GM21515 (cell line): ENCODE results near the gene PPARA.
"Not testable (repeated sequence)": the region's sequence is repeated elsewhere in the genome, so short reads cannot be mapped to it uniquely, and the experiment has no call there.

ENCODE experiments used
- ATAC-seq: cut with Tn5 transposase; IDR thresholded peaks from one replicate; pipeline ENCODE4 v1.9.1; 2021; ENCODE audit not compliant: unreplicated experiment

PPARA gene

DNA sequence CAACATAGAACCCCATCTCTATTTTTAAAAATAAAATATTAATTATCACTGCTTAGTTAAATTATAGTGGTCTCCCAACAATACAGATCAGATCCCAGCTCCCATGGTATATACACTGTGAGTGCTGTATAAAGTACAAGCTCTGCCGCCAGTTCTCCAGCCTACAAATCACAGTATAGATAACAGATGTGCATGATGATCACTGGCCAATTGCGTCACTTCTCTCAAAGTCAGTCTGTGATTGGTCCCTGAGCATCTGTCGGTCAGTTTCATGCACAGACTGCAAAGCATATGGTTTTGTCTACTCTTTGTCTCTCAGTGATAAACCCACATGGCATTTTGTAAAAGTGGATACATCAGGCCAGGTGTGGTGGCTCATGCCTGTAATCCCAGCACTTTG is 15.7 kb downstream of the PPARA start:
- ATAC-seq, result no peak

DNA sequence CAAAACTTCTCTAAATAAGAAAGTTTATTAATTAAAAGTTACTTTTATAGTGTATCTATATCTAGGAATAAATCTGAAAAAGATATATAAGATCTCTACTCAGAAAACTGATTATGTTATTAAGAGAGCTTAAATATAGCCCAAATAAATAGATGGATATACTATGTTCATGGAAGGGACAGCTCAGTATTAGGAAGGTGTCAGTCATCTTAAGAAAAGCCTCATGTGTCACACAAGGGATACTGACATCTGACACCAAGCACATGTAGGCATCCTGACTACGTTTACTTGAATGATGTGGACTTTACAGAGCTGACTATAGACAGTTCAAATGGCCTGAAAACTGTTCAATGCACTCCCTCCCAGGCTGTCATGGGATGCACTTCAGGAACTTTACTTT is 19.3 kb downstream of the PPARA start:
- ATAC-seq, result no peak

DNA sequence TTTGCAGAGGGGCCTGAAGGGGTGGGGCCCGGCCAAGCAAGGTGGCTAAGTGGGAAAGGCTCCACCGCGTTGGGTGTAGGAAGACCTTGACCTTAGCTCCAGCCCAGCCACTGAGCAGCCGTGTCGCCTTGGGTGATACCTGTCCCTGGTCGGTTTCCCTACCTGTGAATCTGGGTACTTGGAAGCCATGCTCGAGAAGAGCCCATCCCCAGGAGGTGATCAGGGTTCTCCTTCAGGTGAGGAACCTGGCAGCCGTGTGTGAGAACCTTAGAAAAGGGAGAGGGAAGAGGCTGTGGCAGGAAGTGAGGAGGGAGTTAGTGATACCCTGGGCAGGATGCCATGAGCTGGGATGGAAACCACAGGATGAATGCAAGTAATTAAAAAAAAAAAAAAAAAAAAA is 21.6 kb downstream of the PPARA start:
- ATAC-seq, result no peak

DNA sequence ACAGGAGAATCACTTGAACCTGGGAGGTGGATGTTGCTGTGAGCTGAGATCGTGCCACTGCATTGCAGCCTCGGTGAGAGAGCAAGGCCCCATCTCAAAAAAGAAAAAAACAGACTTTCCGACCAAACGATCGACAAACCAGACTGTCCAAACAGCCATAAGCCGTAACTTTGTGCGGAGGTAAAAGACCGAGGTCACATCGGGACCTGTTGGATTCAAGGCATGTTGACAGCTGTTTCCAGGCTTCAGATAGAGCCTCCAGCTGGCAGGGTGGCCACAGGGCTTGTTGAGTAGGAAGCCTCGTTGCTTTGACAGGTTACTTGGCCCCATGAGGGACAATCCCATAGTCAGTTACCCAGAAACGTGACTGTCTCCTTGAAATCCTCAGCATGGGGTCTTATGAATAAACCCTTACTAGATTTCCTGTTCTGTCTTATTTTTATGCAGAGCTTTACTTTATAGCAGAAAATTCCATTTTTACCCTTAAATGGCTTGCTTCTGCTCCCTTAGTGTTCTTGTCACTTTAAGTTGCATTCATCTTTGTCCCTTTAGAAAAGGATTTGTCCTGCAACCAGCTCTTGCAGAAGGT is 22.3 kb downstream of the PPARA start:
- ATAC-seq, result no peak

DNA sequence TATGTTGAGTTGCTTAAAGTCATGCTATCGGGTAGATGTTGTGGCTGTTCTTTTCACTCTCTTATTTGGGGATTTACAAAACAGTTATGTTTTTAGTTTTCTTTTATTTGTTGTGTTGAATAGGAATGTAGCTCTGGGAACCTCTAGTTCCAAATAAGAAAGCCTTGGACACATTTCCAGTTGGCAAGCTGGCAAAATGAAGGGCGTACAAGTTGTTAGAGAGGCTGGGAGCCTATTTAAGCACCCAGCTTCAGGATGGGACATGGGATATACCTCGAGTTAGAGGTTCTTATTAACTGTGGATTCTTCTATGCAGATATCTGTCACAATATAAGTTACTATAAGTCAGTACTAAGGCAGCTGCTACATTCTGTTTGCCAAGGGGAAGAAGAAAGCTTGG is 22.8 kb downstream of the PPARA start:
- no peak for ATAC-seq

DNA sequence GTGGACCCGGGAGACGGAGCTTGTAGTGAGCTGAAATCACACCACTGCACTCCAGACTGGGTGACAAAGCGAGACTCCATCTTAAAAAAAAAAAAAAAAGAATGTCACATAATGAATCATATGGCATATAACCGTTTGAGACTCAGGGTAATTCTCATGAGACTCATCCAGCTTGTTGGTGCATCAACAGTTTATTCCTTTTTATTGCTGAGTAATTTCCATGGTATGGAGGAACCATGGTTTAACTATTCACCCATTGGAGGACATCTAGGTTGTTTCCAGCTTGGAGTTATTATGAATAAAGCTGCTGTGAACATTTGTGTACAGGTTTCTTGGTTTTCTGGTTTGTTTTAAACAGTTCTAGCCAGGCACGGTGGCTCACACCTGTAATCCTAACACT is 25.3 kb downstream of the PPARA start:
- ATAC-seq, result no peak

DNA sequence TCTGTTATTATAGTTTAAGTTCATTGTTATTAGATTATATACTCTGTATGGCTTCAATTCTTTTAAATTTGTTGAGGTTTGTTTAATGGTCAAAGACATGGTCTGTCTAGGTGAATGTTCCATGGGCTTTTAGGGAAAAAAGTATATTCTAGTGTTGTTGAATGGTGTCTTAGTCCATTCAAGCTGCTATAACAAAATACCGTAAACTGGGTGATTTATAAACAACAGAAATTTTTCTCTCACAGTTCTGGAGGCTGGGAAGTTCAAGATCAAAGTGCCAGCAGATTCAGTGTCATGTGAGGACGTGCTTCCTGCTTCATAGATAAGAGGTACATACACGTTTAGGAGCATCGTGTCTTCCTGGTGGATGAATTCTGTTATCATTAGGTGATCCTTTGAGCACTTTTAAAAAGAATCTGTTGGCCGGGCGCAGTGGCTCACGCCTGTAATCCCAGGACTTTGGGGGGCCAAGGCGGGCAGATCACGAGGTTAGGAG is 26.2 kb downstream of the PPARA start:
- ATAC-seq, result no peak

DNA sequence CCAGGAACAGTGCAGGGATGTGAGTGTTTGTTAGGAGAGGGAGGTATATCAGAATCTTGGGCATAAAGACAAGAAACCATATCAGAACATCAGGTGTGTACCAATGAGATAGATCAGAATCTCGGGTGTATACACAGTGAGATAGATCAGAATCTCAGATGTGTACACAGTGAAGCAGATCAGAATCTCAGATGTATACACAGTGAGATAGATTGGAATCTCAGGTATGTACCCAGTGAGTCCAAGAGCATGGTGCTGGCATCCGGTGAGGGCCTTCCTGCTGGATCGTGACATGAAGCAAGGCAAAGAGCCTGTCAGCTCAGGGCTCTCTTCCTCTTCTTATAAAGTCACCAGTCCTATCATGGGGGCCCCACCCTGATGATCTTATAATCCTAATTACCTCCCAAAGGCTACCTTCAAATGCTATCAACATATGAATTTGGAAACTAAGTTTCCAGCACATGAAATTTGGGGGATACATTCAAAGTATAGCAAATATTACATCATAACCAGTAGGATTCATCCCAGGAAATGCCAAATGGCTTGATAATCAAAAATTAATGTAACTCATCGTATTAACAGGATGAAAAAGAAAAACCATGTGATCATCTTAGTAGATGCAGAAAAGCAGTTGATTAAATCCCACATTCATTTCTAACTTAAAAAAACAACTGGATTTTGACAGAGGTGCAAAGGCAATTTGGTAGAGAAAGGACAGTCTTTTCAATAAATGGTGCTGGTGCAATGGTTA is 28.6 kb downstream of the PPARA start:
- ATAC-seq, result no peak

DNA sequence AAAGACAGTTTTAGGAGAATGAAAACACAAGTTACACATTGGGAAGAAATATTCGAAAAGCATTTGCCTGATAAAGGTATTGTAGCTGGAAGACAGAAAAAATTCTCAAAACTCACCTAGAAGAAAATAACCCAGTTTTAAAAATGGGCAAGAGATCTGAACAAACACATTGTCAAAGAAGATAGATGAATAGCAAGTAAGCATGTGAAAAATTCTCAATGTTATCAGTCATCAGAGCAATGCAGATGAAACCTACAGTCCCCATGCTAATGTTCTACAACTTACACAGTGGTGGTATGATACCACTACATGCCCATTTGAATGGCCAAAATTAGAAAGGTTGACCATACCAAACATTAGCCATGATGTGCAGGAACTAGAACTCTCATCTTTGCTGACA is 29.4 kb downstream of the PPARA start:
- ATAC-seq, result no peak

DNA sequence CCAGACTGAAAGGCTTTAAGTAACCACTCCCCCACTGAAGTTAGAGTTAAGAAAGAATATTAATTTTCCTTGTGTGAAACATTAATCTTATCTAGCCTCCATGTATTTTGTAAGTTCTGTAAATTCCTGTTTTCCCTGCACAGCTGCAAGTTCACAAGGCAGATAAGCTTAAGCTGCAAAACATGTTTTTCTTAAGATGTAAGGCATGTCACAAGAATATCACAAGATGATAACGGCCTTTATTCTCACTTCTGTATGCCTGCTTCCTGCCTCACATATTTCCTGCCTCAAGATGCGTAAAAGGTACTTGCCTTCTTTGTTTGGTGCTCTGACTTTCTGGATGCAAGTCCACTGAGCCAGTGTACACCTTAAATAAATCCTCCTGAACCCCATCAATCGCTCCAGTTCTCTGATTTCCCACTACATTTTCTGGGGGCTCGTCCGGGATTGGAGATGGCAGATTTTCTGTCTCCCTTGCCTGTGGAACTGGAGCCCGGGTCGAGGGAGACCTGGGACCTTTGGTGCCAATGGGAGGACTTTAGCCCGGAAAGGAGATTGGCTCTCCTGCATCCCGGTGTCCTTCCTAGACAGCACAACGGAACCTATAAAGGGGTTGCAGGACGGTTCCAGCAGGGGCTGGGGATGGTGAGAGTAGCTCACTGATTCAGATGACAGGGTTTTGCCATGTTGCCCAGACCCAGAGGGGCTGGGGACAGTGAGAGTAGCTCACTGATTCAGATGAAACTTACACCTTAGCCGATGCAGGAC is 30.2 kb downstream of the PPARA start:
- no peak for ATAC-seq

DNA sequence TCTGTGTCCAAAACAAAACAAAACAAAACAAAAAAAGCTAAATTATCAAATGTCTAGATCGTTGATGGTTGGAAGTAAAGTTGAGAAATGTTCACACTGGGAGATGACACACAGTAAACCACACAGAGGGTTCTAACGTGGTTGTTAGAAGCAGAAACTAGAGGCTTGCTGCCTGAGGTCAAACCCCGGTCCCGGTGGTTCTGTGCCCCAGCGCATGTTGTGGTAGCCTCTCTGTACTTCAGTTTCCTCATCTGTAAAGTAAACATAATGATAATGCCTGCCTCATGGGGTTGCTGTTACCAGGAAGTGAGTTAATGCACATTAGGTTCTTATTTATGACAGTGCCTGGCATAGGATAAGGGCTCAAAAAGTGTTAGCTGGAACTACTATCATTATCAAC is 33.4 kb downstream of the PPARA start:
- no peak for ATAC-seq

DNA sequence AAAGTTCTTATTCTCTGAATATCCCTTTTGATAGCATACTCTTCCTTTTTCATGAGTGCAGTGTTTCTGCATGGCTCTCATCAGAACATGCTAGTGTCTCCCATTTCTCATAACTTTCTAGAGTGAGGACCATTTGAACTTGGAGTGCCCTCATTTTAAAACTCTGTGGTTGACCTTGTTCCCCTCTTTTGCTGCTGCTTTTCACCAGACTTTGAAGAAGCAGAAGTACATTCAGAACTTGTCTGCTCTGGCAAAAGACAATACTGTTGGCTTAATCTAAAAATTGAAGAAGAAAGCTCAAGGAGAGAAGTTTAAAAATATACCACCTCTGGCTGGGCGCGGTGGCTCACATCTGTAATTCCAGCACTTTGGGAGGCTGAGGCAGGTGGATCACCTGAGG is 35.0 kb downstream of the PPARA start:
- no peak for ATAC-seq

DNA sequence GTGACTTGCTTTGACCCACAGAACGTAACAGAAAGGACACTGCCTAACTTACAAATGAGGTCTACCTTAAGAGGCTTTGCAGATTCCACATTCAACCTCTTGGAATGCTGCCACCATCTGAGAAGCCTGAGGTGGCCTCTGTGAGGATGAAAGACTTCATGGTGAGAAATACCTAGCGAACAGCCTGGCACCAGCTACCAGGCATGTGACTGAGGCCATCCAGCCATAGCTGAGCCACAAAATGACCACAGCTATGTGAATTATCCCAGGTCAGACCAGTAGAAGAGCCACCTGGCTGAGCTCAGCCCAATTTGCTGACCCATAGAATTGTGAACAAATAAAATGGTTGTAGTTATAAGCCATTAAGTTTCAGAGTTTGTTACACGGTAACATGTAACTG is 37.5 kb downstream of the PPARA start:
- ATAC-seq, result no peak

DNA sequence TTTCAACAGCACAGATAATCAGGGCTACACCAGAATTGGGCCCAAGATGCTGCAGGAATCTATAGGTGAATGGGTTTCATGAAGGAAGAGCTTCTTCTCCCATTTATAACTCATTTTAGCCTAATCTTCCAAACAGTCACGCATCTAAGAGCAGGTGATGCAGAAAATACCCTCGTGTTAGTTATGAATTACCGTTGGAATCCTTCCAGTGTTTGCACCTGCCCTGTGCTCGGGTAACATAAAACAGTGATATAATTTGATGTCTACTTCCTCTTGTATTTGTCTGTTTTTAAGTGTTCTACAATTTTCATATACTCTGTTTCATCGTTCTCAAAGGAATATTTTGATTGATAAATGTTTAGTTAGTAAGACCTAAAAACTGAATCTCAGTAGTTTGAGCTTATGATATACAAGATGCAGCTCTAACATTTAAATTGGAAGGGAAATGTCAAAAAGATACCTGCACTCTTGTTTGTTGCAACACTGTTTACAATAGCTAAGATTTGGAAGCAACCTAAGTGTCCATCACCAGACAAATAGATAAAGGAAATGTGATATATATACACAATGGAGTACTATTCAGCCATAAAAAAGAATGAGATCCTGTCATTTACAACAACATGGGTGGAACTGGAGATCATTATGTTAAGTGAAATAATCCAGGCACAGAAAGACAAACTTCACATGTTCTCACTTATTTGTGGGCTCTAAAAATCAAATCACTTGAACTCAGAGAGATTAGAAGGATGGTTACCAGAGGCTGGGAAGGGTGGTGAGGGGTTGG is 42.1 kb downstream of the PPARA start:
- no peak for ATAC-seq

DNA sequence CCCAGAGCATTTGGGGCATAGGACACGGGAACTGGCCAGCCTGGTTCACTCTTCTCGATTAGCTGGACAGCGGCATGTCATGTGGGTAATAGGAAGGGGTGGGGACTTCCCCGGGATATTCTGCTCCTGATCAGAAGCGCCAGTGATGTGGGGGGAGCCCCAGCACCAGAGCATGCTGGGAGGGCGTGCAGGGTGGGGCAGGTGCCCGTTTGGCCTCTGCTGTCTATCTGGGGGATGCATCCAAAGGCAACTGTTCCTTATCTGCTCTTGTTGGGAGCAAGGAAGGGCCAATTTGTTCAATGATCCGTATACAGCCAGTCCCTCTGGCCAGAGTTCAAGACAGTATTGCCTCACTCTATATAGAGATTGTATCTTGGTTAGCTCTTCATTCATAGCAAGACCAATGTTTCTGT is 43.6 kb downstream of the PPARA start:
- ATAC-seq, result no peak

DNA sequence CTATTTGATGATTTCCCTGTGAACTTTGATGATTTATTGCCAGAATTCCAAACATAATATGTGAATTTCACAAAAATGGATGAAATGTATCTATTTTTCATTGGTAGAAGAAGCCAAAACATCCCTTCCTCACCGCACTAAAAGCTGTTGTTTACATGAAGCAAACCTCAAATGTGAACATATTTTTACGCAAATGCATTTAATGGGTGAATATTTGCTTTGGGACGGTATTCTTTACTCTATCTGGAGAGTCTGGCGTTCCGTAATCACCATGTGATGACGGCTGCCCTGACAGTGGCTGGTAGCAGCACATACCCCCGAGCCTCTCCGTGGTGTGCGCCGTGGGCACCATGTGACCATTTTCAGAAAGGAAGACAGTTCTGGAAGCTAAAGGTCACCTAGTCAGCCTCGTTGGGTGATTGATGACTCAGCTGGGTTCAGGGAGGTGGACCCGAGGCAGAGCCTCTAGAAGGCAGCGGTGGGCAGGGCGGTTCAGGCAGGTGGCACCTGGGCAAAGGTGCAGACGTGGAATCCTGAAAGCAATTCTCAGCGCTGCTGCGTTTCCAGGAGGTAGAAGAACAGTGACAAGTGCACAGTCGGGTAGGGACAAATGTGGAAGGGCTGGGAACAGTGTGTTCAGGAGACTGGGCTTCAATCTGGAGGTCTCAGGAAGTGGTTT is 45.3 kb downstream of the PPARA start:
- ATAC-seq, result no peak

DNA sequence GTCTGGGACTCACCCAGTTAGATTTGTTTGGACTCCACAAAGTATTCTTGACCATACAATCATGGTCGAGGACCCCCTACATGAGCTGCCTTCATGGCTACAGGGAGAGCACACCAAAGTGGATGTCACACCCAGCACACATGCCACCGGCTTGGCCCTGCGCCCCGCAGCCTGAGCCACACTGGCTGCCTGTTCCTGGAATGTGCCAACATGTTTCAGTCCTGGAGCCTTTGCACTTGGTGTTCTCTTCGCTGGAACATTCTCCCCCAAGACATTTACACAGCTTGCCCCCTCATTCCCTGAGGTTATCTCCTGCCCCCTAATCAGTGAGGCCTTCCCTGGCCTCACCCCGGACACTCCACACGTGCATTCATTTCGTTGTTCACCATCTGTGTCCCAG is 46.0 kb downstream of the PPARA start:
- no peak for ATAC-seq

DNA sequence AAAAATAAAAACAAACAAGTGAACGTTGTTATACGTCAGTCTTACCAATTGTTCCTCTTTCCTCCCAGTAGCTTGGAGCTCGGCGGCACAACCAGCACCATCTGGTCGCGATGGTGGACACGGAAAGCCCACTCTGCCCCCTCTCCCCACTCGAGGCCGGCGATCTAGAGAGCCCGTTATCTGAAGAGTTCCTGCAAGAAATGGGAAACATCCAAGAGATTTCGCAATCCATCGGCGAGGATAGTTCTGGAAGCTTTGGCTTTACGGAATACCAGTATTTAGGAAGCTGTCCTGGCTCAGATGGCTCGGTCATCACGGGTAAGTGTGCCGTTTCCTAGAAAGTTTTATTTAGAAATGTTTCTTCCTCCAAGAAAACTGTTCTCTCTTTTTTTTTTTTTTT is 47.9 kb downstream of the PPARA start:
- no peak for ATAC-seq

DNA sequence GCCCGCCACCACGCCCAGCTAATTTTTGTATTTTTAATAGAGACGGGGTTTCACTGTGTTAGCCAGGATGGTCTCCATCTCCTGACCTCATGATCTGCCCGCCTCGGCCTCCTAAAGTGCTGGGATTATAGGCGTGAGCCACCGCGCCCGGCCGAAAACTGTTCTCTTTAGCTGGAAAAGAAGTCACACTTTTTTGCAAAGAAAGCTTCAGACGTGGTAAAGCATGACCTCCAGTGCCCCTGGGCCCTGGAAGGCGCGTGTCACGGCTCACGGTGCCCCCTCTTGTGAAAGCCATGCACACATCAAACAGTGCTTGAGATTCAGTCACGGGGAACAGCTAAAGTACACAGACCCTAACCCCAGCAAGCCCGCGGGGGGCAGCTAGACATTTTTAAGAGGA is 48.5 kb downstream of the PPARA start:
- not testable (repeated sequence) for ATAC-seq

DNA sequence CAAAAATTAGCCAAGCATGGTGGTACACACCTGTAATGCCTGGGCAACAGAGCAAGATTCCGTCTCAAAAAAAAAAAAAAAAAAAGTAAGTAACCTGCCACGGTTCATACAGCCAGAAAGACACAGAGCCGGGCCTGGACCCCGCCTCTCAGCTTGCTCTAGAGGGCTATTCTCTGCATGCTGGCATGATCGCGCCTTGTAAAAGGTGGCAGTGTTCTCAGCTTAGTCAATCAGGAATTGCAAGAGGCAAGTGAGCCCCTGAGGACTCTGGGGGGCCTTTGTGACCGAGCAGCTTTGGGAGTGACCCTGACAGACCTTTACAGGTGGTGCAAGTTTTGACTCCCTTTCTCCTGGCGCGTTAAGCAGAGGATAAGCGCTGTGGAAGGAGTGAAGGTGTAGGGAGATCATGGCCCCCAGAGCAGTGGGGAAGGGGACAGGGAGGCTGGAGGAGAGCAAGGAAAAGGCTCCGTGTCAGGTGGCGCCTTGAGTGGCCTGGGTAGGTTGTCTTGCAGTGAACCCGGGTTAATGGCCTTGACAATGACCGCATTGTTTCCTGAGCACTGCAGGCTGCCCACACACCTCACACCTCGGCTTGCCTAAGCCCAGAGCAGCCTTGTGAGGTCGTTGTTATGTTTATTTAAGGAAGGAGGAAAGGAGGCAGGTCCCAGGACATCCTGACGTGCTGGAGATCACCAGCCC is 50.9 kb downstream of the PPARA start:
- no peak for ATAC-seq
